Spleen (tissue), 7 donors: ENCODE measurements around the gene RAB6A.

Source experiments
- CTCF ChIP-seq, 11 experiments: fragments of 200-600 bp in 7 of 11; fragments of 450-650 bp in 4 of 11; sonication (generic) in 4 of 11; IDR thresholded peaks in 8 of 11; conservative IDR thresholded peaks in 3 of 11; 1 replicate in 7 of 11; 2 replicates in 4 of 11; pipeline versions ENCODE4 v1.4.0 to v1.8.0; 2016 to 2021; ENCODE audit warnings: antibody characterized with exemption in 11 of 11, inconsistent platforms in 4 of 11, mild to moderate bottlenecking in 1 of 11
- POLR2A ChIP-seq, 3 donors: fragments of 450-650 bp; IDR thresholded peaks; one replicate each; pipeline ENCODE4 v1.5.1; 2017; ENCODE audit warnings: antibody characterized with exemption in 3 of 3, mild to moderate bottlenecking in 1 of 3
- POLR2AphosphoS5 ChIP-seq, 3 donors: sonication (generic); formaldehyde crosslinking; IDR thresholded peaks; one replicate each; pipeline ENCODE4 v1.5.1; 2017; ENCODE audit warnings: antibody characterized with exemption in 3 of 3
- donor health status: DM: no; HTN: no; CAD: no; lungs with moderate emphysema.
- donor health status: DM: no; HTN: no; CAD: no.
- donor health status: DM: no; HTN: no; CAD: no.

GRCh38 chr11:73729594-73730206 is 31.2 kb downstream of the RAB6A start:
- no peak for TF ChIP-seq POLR2A (IDR thresholded peaks at IDR 0.05)
- TF ChIP-seq CTCF (IDR thresholded peaks at IDR 0.05 in 8 of 11, conservative IDR thresholded peaks at IDR 0.05 in 3 of 11) = peak in 3 of 11 experiments; percentile 14 to 26 (median 20)
- TF ChIP-seq POLR2AphosphoS5 (IDR thresholded peaks at IDR 0.05) = no peak
